ENCODE results near the gene SLC35G3. TPM values are rescaled to one million over a fixed set of nuclear protein-coding genes. Genes with fewer than 3 reads are reported as not detected.

The SLC35G3 gene
- total RNA-seq, 1 experiment from 2014 or later: not detected

- Histone ChIP-seq H3K4me1 (ENCODE audit: insufficient read depth, low read length) (peaks cover 3% of the 10 kb centered on the region; the same call in 1 of the 2 replicates), H3K14ac (ENCODE audit: insufficient read depth, low read length) (no peak overlapping the region), H4K8ac (replicated peaks; ENCODE audit: insufficient read length, low read depth, low read length) (no peak overlapping the region), H3K9ac (ENCODE audit: extremely low read depth, insufficient read length, low read length) (no peak overlapping the region), H3K23ac (ENCODE audit: insufficient read length, low read depth, low read length) (no peak overlapping the region), H2AFZ (ENCODE audit: low read length) (no peak overlapping the region), H2BK120ac (ENCODE audit: low read depth, low read length, poor library complexity, severe bottlenecking) (no peak overlapping the region), H3K79me2 (ENCODE audit: insufficient read depth, low read length) (no peaks in the 10 kb centered on the region), H3T11ph (ENCODE audit: low read length) (no peak overlapping the region), H4K5ac (ENCODE audit: insufficient read length, low read depth, low read length) (no peak overlapping the region), H2AK5ac (ENCODE audit: insufficient read length, low read length) (no peak overlapping the region), H3K27me3 (ENCODE audit: insufficient read depth, low read length) (no peaks in the 10 kb centered on the region), H2BK15ac (ENCODE audit: low read depth, low read length) (no peak overlapping the region), H3K4ac (ENCODE audit: low read depth, low read length) (no peak overlapping the region), H3K27ac (ENCODE audit: insufficient read length, low read depth, low read length) (no peak overlapping the region), H3K18ac (ENCODE audit: insufficient read length, low read depth, low read length) (no peak overlapping the region), H3K9me3 (ENCODE audit: control insufficient read depth, low read depth, low read length) (no peaks in the 10 kb centered on the region), H4K91ac (ENCODE audit: insufficient read length, low read depth, low read length) (no peak overlapping the region), H2BK12ac (ENCODE audit: insufficient read length, low read depth, low read length) (no peak overlapping the region), H3K23me2 (ENCODE audit: insufficient read length, low read depth, low read length, poor library complexity, severe bottlenecking) (peaks cover 10% of the 10 kb centered on the region), H3K4me2 (ENCODE audit: insufficient read depth, insufficient read length, low read length) (peak overlapping the region; percentile 72), H3K79me1 (ENCODE audit: insufficient read depth, low read depth, low read length, poor library complexity, severe bottlenecking) (no peaks in the 10 kb centered on the region), H2BK5ac (ENCODE audit: insufficient read length, low read length) (no peak overlapping the region), H3K56ac (ENCODE audit: insufficient read length, low read depth, low read length) (no peak overlapping the region), H2BK20ac (ENCODE audit: low read depth, low read length, poor library complexity, severe bottlenecking) (no peak overlapping the region), H4K20me1 (ENCODE audit: control insufficient read depth, insufficient read depth, insufficient read length) (no peaks in the 10 kb centered on the region)
- Mint-ChIP-seq H3K4me1 (peaks cover 17 to 21% of the 10 kb centered on the region in 2 experiments), H3K9me3 (no peaks in the 10 kb centered on the region), H3K4me3 (peak overlapping the region; percentile 91 to 93), H3K27ac (peak overlapping the region in 1 of 3 experiments; percentile 53; a peak in 1 of 7 replicates), H3K36me3 (ENCODE audit: insufficient read depth in 1 of 3, low read depth in 3 of 3) (0 out of 7 replicates have a peak, but pooled peaks cover 0 to 2% (median 0%) of the 10 kb centered on the region in 3 experiments), H3K27me3 (ENCODE audit: low read depth) (peaks cover 12% of the 10 kb centered on the region)
- peak; percentile 36 for DNase-seq
- no peak for TF ChIP-seq CTCF (conservative IDR thresholded peaks at IDR 0.05)
- no CpG with 5 or more reads among the region's 19 CpGs for WGBS (ENCODE audit: extremely low coverage, insufficient read length, low lambda C conversion rate)
Observed at GRCh38 chr17:35241520-35241919, 47.3 kb upstream of the SLC35G3 start.

Data from H9 (cell line).